Right renal cortex interstitium (tissue), 3 donors: Measurements from ENCODE around the gene SLC35A3. TPM values are rescaled to one million over a fixed set of nuclear protein-coding genes. Genes with fewer than 3 reads are reported as not detected.
"Not testable (repeated sequence)": the region's sequence is repeated elsewhere in the genome, so short reads cannot be mapped to it uniquely, and the experiment has no call there.

Source experiments
- DNase-seq, 3 donors: peaks; one replicate each; pipeline ENCODE4 v3.0.0-alpha.2; 2013; ENCODE audit warnings: low read depth in 3 of 3, low spot score in 2 of 3
- polyA plus RNA-seq, 3 donors: library from polyadenylated mRNA; unstranded; fragments of 120-200 nt; gene quantifications; one replicate each; pipeline ENCODE4 v1.2.1, GENCODE V29; 2013; ENCODE audit not compliant: insufficient read length in 3 of 3

SLC35A3 gene
- 10 to 100 TPM; 25.9 to 28.7 (median 27.4) TPM for polyA plus RNA-seq

DNA sequence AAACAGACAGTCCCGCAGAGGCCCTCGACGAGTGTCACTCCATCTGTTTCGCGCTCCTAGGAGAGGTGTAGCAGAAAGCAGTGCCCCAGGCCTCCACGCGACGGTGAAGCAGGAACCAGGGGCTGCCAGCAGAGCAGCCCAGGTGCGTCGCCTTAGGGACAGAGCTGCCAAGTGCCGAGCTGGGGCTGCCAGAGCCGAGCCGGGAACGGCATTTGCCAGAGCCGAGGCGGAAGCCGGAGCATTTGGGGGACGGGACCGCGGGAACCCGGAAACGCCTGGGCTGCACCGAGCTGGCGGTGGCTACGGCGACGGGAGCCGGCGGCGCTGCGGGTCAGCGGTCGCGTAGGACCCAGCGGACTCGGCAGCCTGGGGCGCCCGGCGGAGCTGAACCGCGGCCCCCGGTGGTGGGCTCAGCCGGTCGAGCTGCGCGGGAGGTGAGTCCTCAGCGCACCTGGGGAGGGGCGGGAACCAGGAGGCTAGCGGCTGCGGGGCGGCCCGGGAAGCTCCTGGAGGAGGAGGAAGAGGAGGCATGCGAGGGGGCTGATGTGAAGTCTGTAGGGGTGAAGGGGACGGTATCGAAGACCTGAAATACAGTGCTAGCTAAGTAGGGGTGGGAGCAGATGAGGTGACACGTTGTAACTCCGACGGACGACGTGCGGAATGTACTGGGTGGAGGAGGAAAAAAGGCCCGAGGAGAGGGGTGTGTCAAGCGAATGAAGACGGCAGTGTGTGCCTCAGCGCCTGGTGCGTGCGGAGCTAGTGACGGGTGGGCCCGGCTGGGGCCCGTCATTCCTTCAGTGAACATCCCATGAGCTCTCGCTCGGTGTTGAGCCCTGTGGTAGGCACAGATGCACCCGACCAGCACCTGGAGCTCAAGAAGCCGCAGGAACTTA is at the start of gene SLC35A3:
SLC35A3 (plus strand) TSS at position 268 of the 893 bp plus-strand sequence. CDS start 23,559 bp downstream, outside the sequence.
- DNase-seq, result peak in 2 of 3 donors; percentile 41 to 47

- no peak for DNase-seq
These were observed 35.0 kb upstream of the SLC35A3 start for GRCh38 chr1:99934801-99935200.

GRCh38 chr1:99935534-99935933 is 34.3 kb upstream of the SLC35A3 start:
- no peak for DNase-seq

- DNase-seq, result no peak
These were observed 33.7 kb upstream of the SLC35A3 start for GRCh38 chr1:99936071-99936470.

- DNase-seq, result no peak
These were observed 27.1 kb upstream of the SLC35A3 start for GRCh38 chr1:99942723-99943122.

DNA sequence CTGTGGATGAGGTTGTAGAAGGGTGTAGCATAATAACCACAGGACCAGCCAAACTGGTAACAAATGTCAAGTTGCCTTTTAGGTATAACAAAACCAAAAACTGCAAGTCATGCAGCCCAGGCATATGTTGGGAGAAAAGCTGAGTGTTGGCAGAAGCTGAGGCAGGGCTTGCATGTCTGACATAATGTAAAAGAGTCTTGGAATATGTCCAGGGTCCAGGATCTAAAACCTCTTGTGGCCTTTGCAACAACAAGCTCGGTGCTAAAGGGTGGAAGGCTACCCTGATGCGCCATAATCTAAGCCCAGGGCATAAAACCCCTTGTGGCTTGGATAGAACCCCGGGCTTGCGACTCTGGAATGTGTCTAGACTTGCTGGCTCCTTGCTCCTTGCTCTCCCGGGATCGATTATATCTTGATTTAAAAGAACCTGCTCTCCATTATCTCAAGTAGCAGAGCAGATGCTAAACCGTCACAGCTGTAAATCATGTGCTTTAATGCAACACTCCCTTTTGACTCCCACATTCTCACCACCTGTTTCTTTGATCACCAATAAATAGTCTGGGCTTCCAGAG is 26.5 kb upstream of the SLC35A3 start:
- DNase-seq, result no peak

- no peak for DNase-seq
These were observed 25.6 kb upstream of the SLC35A3 start for GRCh38 chr1:99944192-99944591.

GRCh38 chr1:99945174-99945573 is 24.6 kb upstream of the SLC35A3 start:
- DNase-seq, result no peak

- no peak for DNase-seq
These were observed 19.3 kb upstream of the SLC35A3 start for GRCh38 chr1:99950486-99950885.

GRCh38 chr1:99952522-99952921 is 17.3 kb upstream of the SLC35A3 start:
- no peak for DNase-seq

DNA sequence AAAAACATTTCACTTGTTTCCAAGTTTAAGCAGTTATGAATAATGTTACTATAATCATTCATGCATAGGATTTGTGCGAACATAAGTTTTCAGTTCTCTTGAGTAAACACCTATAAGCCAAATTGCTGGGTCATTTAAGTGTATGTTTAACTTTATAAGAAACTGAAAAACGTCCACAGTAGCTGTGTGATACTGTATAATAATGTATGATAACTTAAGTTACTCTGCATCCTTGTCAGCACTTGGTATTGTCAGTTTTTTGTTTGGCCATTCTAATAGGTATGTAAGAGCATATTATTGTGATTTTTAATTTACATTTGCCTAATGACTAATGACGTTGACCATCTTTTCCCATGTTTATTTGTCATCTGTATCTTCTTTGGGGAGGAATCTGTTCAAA is 14.4 kb upstream of the SLC35A3 start:
- DNase-seq, result no peak

DNA sequence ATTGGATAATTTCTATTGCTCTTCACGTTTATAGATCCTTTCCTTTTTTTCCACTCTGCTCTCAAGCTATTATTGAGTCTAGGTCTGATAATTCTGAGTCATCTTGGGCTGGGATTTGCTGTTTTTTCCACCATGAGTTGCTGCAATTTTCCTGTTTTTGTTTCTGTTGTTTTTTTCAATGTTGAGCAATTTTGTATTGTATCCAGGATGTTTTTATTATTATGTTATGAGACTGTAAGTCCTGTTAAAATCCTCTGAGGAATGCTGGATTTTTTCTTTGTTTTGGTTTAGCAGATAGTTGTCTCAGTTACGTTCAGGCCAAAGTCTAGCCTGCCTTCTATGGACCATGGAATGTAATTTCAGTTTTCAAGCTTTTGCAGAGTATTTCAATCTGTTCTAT is 13.0 kb upstream of the SLC35A3 start:
- DNase-seq, result no peak

DNA sequence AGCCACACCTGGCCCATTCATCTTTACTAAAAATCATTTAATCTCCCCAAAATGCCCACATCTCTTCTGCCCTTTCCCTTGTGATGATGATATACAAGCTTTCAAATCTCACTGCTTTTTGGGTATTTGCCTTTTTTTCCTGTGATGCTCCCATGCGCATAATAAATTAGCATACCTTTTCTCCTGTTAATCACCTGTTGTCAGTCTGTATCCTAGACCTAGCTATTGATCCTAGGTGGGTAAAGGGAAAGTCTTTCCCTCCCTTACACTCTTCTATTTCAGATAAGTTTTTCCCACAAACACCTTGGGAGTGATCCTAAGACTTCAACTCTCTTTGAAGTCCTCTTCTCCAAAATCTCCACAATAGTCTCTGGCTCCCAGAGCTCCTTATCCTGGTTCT is 12.0 kb upstream of the SLC35A3 start:
- no peak for DNase-seq

GRCh38 chr1:99959189-99959705 is 10.5 kb upstream of the SLC35A3 start:
- DNase-seq, result not testable (repeated sequence)

DNA sequence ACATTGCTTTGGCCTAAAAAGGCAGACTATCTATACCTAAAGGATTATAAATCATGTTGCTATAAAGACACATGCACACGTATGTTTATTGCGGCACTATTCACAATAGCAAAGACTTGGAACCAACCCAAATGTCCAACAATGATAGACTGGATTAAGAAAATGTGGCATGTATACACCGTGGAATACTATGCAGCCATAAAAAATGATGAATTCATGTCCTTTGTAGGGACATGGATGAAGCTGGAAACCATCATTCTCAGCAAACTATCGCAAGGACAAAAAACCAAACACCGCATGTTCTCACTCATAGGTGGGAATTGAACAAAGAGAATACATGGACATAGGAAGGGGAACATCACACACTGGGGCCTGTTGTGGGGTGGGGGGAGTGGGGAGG is 9.5 kb upstream of the SLC35A3 start:
- DNase-seq, result not testable (repeated sequence)

- no peak for DNase-seq
These were observed 6.6 kb upstream of the SLC35A3 start for GRCh38 chr1:99963041-99963795.

GRCh38 chr1:99964806-99965205 is 5.0 kb upstream of the SLC35A3 start:
- DNase-seq, result no peak

DNA sequence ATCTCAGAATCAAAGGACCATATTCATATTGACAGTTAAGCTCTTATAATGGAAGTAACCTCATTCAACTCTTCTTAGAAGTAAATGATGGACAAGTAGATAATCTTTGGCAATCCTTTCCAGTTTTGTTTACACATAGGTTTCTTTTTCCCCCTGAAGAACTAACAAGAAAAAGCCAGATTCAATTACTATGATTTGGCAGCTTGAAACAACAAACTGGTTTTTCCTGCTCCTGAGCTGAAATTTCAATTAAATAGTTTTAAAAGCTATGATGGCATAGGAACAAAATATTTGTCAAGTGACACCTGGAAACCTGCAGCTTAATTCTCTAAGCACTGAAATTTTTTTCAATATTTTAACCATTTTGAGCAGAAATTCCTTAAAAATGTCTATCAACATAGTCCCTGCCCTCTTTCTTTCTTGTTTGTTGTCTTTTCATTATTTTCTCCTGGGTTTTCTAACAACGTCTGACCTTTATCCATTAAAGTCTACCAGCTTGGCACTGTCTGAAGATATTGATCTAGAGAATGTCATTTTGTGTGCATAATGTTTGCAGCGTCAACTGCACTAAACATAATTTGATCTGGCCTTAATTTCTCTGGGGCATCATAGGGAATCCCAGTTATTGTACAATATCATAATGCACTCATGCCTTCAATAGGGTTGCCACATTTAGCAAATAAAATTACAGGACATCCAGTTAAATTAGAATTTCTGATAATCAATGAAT is 4.0 kb upstream of the SLC35A3 start:
- DNase-seq, result no peak

GRCh38 chr1:99968214-99968613 is 1.6 kb upstream of the SLC35A3 start:
- DNase-seq, result no peak

DNA sequence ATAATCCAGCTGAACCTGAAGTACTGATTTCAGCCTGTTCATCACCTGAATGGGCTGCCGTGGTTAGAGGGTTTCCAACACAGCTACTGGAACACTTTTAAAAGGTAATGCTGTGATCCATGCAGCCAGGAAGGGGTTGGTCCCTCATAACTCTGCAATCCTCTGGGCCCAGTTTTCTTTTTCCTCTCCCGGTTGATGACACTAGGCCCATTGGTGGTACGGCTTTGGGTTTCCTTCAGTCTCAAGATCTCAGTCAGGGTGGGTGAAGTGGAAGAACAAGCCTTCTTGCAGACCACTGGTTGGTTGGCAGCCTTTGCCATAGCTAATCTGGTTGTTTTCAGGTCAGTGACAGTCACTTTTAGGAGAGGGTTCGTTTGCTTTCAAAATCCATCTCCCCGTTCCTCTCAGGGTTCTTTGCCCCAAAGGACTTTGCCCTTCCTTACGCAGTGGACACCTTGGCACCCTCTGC is 502 bp upstream of the SLC35A3 start:
- DNase-seq, result peak in 1 of 3 donors; percentile 41
